HG03097 (cell line): ENCODE data around the gene C5.

Source experiments
- ATAC-seq: cut with Tn5 transposase; IDR thresholded peaks from one replicate; pipeline ENCODE4 v1.9.1; 2021; ENCODE audit not compliant: unreplicated experiment, low FRiP score

C5 gene

GRCh38 chr9:120914953-120915352 lies 135.1 kb downstream of the C5 start:
- ATAC-seq: no peak

- no peak for ATAC-seq
Observed at GRCh38 chr9:120914396-120914795, 135.7 kb downstream of the C5 start.

DNA sequence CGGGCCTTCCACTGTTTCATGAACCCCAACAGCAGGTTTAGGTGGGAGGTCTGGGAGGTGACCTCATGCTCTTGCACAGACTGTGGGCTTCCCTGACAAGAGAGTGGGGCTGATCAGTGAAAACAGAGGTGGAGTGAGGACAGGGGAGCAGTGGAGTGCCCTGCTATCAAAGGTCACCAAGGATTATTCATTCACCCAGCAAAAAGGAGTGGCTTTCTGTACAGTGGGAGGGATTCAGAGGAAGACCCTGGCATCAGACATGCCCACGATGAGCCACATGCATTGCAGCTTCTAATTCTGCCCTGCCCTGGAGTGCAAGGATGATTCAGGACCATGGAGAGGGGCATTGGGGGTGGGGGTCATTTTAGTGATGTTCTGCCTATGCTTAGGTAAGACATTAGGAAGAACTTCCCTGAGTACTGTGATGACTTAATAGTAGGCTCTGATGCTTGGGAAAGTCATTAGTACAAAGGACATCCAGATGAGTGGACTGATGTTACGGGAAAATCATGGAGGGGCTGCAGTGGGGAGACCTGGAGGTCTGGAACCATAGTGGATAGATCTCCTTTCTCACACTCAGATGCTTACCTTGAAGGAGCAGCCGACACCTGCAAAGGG lies 136.3 kb downstream of the C5 start:
- ATAC-seq: no peak

GRCh38 chr9:120912958-120913646 lies 137.0 kb downstream of the C5 start:
- ATAC-seq: no peak

DNA sequence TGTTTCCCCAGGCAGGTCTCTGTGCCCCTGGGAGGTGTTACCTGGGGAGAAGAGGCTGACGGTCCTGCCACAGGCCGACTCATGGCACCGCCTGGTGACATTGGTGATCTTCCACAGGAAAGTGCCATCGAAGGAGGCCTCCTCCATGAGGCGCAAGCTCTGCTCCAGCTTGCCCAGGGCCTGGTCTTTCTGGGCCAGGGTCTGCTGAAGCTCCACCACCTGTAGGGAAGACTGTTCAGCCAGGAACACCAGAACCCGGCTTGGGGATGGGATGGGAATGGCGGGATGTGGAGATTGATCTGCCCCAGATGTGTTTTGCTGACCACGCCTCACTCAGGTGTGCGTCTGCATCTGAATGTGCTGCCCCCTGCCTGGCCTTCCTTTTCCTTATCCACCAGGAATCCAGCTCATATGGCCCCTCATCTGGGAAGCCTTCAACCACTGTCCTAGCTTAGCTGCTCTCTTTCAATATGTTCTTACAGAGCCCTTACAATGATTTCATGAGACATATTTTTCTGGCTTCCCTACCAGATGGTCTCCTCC lies 138.7 kb downstream of the C5 start:
- ATAC-seq: no peak

- no peak for ATAC-seq
Observed at GRCh38 chr9:120910643-120911042, 139.4 kb downstream of the C5 start.

GRCh38 chr9:120909904-120910303 lies 140.2 kb downstream of the C5 start:
- no peak for ATAC-seq

- no peak for ATAC-seq
Observed at GRCh38 chr9:120905315-120906164, 144.5 kb downstream of the C5 start.

- no peak for ATAC-seq
Observed at GRCh38 chr9:120904978-120905301, 145.1 kb downstream of the C5 start.

GRCh38 chr9:120904061-120904977 lies 145.8 kb downstream of the C5 start:
- ATAC-seq: no peak

DNA sequence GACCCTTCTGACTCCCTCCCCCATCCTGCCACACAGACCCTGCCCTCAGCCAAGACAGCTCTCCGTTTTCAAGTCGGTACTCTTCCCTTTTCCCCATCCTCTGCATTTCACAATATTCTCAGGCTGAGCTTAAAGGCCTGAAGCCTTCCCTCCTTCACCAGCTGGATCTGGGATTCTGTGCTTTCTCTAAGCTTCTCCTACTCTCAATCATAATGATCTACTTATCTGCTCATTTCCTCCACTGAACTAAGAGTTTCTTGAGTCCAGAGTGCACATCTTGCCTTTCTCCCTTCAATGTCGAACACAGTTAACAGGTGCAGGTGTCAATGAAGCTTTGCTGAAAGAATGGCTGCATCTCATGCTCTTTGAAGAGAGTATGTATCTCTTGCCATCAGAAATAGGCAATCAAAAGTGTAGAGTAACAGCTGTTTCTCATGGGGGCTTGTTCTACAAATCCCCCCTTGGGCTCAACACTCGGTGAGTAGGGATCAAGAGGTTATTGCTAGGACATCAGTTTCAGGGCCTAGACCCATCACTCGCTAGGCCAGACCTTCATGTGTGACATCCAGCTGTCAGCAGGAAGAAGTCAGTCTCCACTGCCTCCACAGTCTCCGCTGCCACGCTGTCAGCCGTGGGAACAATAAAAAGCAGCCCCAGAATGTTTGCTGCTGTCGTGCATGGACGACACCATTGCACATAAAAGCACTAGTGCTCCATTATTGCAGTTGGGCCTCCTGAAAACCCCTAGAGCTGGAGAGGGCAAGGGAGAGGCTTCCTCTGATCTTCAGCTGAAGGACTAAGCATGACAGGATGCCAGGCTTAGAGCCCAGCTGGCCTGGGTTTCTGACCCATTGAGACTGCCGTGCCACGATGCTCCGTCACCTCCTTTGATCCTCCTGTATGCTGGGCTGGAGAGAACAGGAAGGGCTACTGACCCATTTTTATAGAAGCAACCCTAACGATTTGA lies 147.2 kb downstream of the C5 start:
- ATAC-seq: no peak
